ENCODE data around the gene HP1BP3. TPM values are rescaled to one million over a fixed set of nuclear protein-coding genes. Genes with fewer than 3 reads are reported as not detected.

HP1BP3 gene
- total RNA-seq, 1 donor from 2014 or later = 164 TPM

DNA sequence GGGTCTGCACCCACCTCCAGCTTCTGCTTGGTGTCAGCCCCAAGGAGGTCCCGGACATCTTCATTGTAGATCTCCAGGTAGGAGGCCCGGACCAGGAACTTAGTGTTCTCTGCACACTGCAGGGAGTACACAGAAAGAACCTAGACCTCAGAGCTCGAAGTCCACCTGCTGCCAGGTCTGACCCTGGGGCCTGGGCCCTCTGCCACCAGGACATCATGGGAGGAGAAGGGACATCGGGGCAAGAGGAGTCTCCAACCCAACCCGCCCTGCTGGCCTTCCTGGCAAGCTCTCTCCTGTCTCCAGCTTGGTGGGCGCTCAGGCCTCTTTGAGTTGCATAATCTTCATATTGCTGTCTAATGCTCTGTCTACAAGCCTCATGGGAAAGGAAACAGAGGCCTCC is 73.7 kb downstream of the HP1BP3 start:
- H3K36me3 Mint-ChIP-seq (ENCODE audit: low read depth, unreplicated experiment) = no peaks in the 10 kb centered on the region
- DNase-seq (ENCODE audit: low spot score) = no peak
- peaks cover 11% of the 10 kb centered on the region for H3K27me3 Mint-ChIP-seq (ENCODE audit: unreplicated experiment)
- no peaks in the 10 kb centered on the region for H3K9me3 Mint-ChIP-seq (ENCODE audit: unreplicated experiment)
- TF ChIP-seq, protein P1, sequence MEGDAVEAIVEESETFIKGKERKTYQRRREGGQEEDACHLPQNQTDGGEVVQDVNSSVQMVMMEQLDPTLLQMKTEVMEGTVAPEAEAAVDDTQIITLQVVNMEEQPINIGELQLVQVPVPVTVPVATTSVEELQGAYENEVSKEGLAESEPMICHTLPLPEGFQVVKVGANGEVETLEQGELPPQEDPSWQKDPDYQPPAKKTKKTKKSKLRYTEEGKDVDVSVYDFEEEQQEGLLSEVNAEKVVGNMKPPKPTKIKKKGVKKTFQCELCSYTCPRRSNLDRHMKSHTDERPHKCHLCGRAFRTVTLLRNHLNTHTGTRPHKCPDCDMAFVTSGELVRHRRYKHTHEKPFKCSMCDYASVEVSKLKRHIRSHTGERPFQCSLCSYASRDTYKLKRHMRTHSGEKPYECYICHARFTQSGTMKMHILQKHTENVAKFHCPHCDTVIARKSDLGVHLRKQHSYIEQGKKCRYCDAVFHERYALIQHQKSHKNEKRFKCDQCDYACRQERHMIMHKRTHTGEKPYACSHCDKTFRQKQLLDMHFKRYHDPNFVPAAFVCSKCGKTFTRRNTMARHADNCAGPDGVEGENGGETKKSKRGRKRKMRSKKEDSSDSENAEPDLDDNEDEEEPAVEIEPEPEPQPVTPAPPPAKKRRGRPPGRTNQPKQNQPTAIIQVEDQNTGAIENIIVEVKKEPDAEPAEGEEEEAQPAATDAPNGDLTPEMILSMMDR (IDR thresholded peaks at IDR 0.05; ENCODE audit: unreplicated experiment) = no peak
- H3K4me1 Mint-ChIP-seq (ENCODE audit: unreplicated experiment) = peaks cover 13% of the 10 kb centered on the region
- no peak overlapping the region for H3K27ac Mint-ChIP-seq (ENCODE audit: unreplicated experiment)
- H3K4me3 Mint-ChIP-seq (ENCODE audit: unreplicated experiment) = no peak overlapping the region

DNA sequence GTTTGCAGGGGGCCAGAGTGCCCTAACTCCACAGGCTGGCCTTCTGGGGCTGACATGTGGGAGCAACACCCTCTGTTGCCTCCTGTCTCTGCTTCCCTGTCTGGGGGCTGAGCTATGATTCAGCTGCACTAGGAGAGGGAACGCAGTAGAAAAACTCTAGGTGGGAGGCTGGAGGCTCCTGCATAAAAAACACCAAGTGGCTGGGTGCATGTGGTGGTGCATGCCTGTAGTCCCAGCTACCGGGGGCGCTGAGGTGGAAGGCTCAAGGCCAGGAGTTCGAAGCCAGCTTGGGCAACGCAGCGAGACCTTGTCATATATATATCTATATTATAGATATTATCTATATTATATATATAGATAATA is 74.9 kb downstream of the HP1BP3 start:
- Mint-ChIP-seq H3K4me3 (ENCODE audit: unreplicated experiment) (no peak overlapping the region), H3K27ac (ENCODE audit: unreplicated experiment) (no peak overlapping the region), H3K36me3 (ENCODE audit: low read depth, unreplicated experiment) (no peaks in the 10 kb centered on the region), H3K27me3 (ENCODE audit: unreplicated experiment) (peaks cover 9% of the 10 kb centered on the region), H3K9me3 (ENCODE audit: unreplicated experiment) (no peaks in the 10 kb centered on the region), H3K4me1 (ENCODE audit: unreplicated experiment) (peaks cover 15% of the 10 kb centered on the region)
- DNase-seq (ENCODE audit: low spot score) = no peak
- TF ChIP-seq, protein P1 (IDR thresholded peaks at IDR 0.05; ENCODE audit: unreplicated experiment) = no peak

DNA sequence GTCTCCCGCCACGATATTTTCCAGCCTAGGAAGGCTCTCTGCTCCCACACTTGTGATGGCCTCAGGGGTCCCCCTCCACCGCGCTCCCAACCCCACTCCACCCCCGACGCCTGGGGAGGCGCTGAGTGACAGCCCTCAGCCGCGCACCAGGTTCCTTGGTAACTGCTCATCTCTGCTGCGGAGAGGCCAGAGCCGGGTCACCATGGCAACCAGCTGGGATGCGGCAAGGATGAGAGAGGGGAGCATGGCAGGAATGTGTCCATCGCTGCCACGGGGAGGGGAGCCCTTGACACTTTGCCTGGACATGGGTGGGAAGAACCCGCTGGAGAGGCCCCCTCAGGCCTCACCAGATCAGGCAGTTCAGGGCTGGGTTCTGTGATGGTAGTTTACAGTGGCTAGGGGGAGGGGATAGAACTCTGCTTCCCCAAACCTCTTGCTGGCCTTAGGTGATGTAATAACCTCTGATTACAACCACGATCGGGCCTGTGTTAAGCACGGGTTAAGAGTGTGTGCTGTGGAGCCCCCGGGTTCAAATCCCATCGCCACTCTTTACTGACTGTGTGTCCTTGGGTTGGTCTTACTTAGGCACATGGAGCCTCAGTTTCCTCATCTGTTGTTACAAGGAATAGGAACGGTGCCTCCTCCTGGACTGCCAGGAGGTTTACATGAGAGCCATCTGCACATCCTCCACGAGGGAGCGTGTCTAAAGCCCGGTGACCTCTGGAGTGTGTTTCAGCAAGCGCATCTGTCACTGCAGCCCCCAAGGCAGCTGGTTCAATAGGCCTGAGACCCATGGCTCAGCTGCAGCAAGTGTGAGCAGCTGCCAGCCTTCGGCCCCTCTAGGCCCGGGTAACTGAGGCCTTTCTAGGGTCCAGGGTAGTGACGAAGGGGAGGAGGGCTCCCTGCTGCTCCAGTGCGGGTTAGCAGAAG is 75.6 kb downstream of the HP1BP3 start:
- Mint-ChIP-seq H3K4me1 (ENCODE audit: unreplicated experiment) (peaks cover 14% of the 10 kb centered on the region), H3K9me3 (ENCODE audit: unreplicated experiment) (no peaks in the 10 kb centered on the region), H3K27me3 (ENCODE audit: unreplicated experiment) (peaks cover 7% of the 10 kb centered on the region), H3K4me3 (ENCODE audit: unreplicated experiment) (no peak overlapping the region), H3K27ac (ENCODE audit: unreplicated experiment) (no peak overlapping the region), H3K36me3 (ENCODE audit: low read depth, unreplicated experiment) (no peaks in the 10 kb centered on the region)
- TF ChIP-seq, protein P1 (IDR thresholded peaks at IDR 0.05; ENCODE audit: unreplicated experiment) = no peak
- DNase-seq (ENCODE audit: low spot score) = no peak

DNA sequence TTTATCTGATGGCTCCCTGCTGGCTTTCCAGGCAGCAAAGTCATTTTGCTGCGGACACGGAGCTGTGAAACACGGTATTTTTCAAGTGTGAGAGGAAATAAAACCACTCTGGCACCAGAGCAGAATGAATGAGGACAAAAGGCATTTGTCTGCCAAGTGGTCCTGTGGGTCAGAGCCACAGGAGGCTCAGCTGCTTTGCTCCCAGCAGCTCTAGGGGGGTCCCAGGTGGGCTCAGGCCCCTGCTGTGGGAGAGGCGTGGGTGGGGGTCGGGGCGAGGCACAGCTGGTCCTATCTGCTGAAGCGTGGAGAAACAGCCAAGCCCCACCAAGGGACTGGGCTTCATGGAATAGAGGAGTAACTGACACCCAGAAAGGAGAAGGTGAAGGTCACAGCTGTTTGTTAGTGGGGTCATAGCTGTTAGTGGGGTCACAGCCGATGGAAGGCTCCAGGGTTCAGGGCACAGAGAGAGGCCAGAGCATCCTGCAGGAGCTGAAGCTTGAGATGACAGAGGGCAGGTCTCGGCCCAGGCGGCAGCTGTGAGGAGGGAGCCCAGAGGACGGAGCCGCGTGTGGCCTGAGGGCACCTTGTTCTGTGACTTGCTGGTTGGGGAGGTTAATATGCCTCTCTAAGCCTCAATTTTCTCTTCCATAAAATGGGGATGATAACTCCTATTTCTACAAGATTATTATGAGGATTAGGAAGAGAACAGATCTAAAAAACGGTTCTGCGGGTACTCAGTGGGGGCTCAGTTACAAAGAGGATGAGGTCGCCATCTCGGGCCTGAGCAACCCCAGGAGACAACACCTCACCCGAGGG is 76.4 kb downstream of the HP1BP3 start:
- TF ChIP-seq, protein P1 (IDR thresholded peaks at IDR 0.05; ENCODE audit: unreplicated experiment) = no peak
- Mint-ChIP-seq H3K4me1 (ENCODE audit: unreplicated experiment) (peaks cover 10% of the 10 kb centered on the region), H3K27me3 (ENCODE audit: unreplicated experiment) (peaks cover 3% of the 10 kb centered on the region), H3K9me3 (ENCODE audit: unreplicated experiment) (no peaks in the 10 kb centered on the region), H3K27ac (ENCODE audit: unreplicated experiment) (no peak overlapping the region), H3K36me3 (ENCODE audit: low read depth, unreplicated experiment) (no peaks in the 10 kb centered on the region), H3K4me3 (ENCODE audit: unreplicated experiment) (no peak overlapping the region)
- no peak for DNase-seq (ENCODE audit: low spot score)
